Endothelial cell of umbilical vein (primary cell): ENCODE results near the gene CC2D2A. TPM values are rescaled to one million over a fixed set of nuclear protein-coding genes. Genes with fewer than 3 reads are reported as not detected.

Experiments used
- BruUV-seq: library from RNA; stranded (reverse); fragments of 400-500 nt; replicated peaks from 2 replicates; lab custom pipeline; 2021; lab: Mats Ljungman, UMichigan
- CTCF ChIA-PET: fragments of 300-600, 350-600 bp; sonication (Branson Sonifier 250); formaldehyde crosslinking; loops from one replicate; lab custom pipeline; 2021; ENCODE audit warnings: antibody characterized with exemption, inconsistent platforms; lab: Charles Lee
- POLR2A ChIA-PET: fragments of 300-600, 350-600 bp; sonication (Branson Sonifier 250); formaldehyde crosslinking; loops from one replicate; lab custom pipeline; 2021; ENCODE audit warnings: antibody characterized with exemption, inconsistent platforms; lab: Charles Lee
- DNase-seq: peaks from one replicate; pipeline ENCODE4 v3.0.0-alpha.2; 2011; ENCODE audit warnings: low read depth, low spot score
- FAIRE-seq: peaks from 2 replicates; lab custom pipeline; 2011; peaks lifted over from hg19 to GRCh38; lab: Jason Lieb, UNC
- H2AFZ ChIP-seq: 2 replicates; pipeline ENCODE4 v1.6.0; 2012; ENCODE audit warnings: low read depth, low read length, control low read depth, inconsistent platforms
- H3K27ac ChIP-seq: 2 replicates; pipeline ENCODE4 v1.5.1; 2011; ENCODE audit warnings: low read depth, mild to moderate bottlenecking, control low read depth, low read length, moderate library complexity; ENCODE audit not compliant: insufficient read depth
- H3K27me3 ChIP-seq, 2 experiments: 2 replicates each; pipeline versions ENCODE4 v1.6.0 to v1.6.1; 2011; ENCODE audit warnings: low read length in 2 of 2, mixed read lengths in 1 of 2; ENCODE audit not compliant: control insufficient read depth in 2 of 2, insufficient read depth in 2 of 2
- H3K36me3 ChIP-seq, 2 experiments: 2 replicates in 1 of 2; 3 replicates in 1 of 2; pipeline ENCODE4 v1.5.1; 2011; ENCODE audit warnings: low read length in 2 of 2, mild to moderate bottlenecking in 1 of 2, moderate library complexity in 1 of 2; ENCODE audit not compliant: control insufficient read depth in 2 of 2, insufficient read depth in 2 of 2; ENCODE audit errors: extremely low read depth in 1 of 2
- H3K4me1 ChIP-seq: 3 replicates; pipeline ENCODE4 v1.5.1; 2011; ENCODE audit warnings: mild to moderate bottlenecking, low read length; ENCODE audit not compliant: control insufficient read depth, insufficient read depth; ENCODE audit errors: extremely low read depth
- H3K4me2 ChIP-seq: 2 replicates; pipeline ENCODE4 v1.6.1; 2011; ENCODE audit warnings: low read length, control low read depth, mixed read lengths; ENCODE audit not compliant: insufficient read depth
- H3K4me3 ChIP-seq, 3 experiments: fragments of 200-600 bp in 1 of 3; sonication (generic), shearing (Covaris generic) in 1 of 3; replicated peaks in 1 of 3; 2 replicates each; pipeline ENCODE4 v1.5.1; 2011 to 2016; ENCODE audit warnings: control low read depth in 3 of 3, low read length in 3 of 3, mild to moderate bottlenecking in 2 of 3, inconsistent platforms in 1 of 3, low read depth in 1 of 3, moderate library complexity in 1 of 3; ENCODE audit not compliant: insufficient read depth in 1 of 3
- H3K79me2 ChIP-seq: 2 replicates; pipeline ENCODE4 v1.6.0; 2012; ENCODE audit warnings: low read length, inconsistent platforms; ENCODE audit not compliant: control insufficient read depth, insufficient read depth
- H3K9ac ChIP-seq: replicated peaks from 2 replicates; pipeline ENCODE3; 2011; ENCODE audit warnings: low read length, control low read depth; ENCODE audit not compliant: insufficient read depth; ENCODE audit errors: extremely low read depth
- H3K9me1 ChIP-seq: replicated peaks from 3 replicates; pipeline ENCODE4 v1.6.0; 2011; ENCODE audit warnings: mild to moderate bottlenecking, low read length; ENCODE audit not compliant: control insufficient read depth, insufficient read depth; ENCODE audit errors: extremely low read depth
- H3K9me3 ChIP-seq: replicated peaks from 2 replicates; pipeline ENCODE4 v1.5.1; 2012; ENCODE audit warnings: low read length, inconsistent platforms; ENCODE audit not compliant: control insufficient read depth, insufficient read depth
- H4K20me1 ChIP-seq: replicated peaks from 2 replicates; pipeline ENCODE3; 2011; ENCODE audit warnings: mild to moderate bottlenecking, low read length; ENCODE audit not compliant: control insufficient read depth, insufficient read depth; ENCODE audit errors: extremely low read depth
- EZH2 ChIP-seq: IDR thresholded peaks from 2 replicates; pipeline ENCODE4 v1.6.1; 2012; ENCODE audit warnings: borderline replicate concordance, low read depth, mild to moderate bottlenecking, moderate library complexity, low read length, inconsistent platforms; ENCODE audit not compliant: severe bottlenecking
- FOS ChIP-seq: IDR thresholded peaks from 2 replicates; pipeline ENCODE4 v1.6.1; 2011; ENCODE audit warnings: mild to moderate bottlenecking, low read length, moderate library complexity, borderline replicate concordance; ENCODE audit not compliant: insufficient read depth
- GATA2 ChIP-seq: IDR thresholded peaks from 2 replicates; pipeline ENCODE4 v1.7.0; 2011; ENCODE audit warnings: low read depth, mild to moderate bottlenecking, moderate library complexity, mixed read lengths, low read length; ENCODE audit not compliant: insufficient read length, insufficient read depth
- JUN ChIP-seq: IDR thresholded peaks from 2 replicates; pipeline ENCODE4 v1.6.1; 2011; ENCODE audit warnings: borderline replicate concordance, low read depth; ENCODE audit not compliant: insufficient read length, insufficient read depth
- MYC ChIP-seq: IDR thresholded peaks from one replicate; pipeline ENCODE4 v1.6.1; 2011; ENCODE audit warnings: mild to moderate bottlenecking, low read depth, low read length
- POLR2A ChIP-seq: IDR thresholded peaks from 2 replicates; pipeline ENCODE4 v1.6.1; 2012; ENCODE audit warnings: low read depth, mild to moderate bottlenecking, control low read depth, low read length
- POLR2AphosphoS5 ChIP-seq: IDR thresholded peaks from 2 replicates; pipeline ENCODE4 v1.6.1; 2012; ENCODE audit warnings: low read depth, mild to moderate bottlenecking, control low read depth, low read length, moderate library complexity; ENCODE audit not compliant: insufficient read depth
- dilution Hi-C: fragments of 300-500 bp; cut with MboI; formaldehyde crosslinking; loops from one replicate; pipeline ENCODE4 v1.15.0; 2019; ENCODE audit warnings: low sequenced_read_pairs; ENCODE audit not compliant: extremely low pct_ligation_motif_present
- intact Hi-C: fragments of 100-400 bp; cut with micrococcal nuclease; formaldehyde crosslinking; loops from one replicate; pipeline ENCODE4 v1.10.0; 2022
- polyA plus RNA-seq, 4 experiments: library from polyadenylated mRNA; depleted of rRNA in 3 of 4; stranded (reverse) in 3 of 4; unstranded in 1 of 4; fragments of >200 nt; gene quantifications; 2 replicates each; pipeline versions ENCODE4 v1.2.1 to v1.2.3, GENCODE V29; 2011 to 2012; ENCODE audit warnings: missing spikeins in 1 of 4
- total RNA-seq: library from RNA; stranded (reverse); gene quantifications from 2 replicates; pipeline ENCODE4 v1.2.3, GENCODE V29; 2021
- TF ChIP-seq, protein P1 (sequence below), 2 donors: IDR thresholded peaks; 1 replicate in 1 of 2; 2 replicates in 1 of 2; pipeline ENCODE4 v1.5.1; 2011; ENCODE audit warnings: low read length in 2 of 2, mild to moderate bottlenecking in 2 of 2, moderate library complexity in 2 of 2, control low read depth in 1 of 2, inconsistent platforms in 1 of 2, low read depth in 1 of 2; ENCODE audit not compliant: insufficient read depth in 1 of 2; ENCODE audit errors: extremely low read depth in 1 of 2
- TF ChIP-seq, protein P2 (sequence below): IDR thresholded peaks from 2 replicates; pipeline ENCODE4 v1.6.1; 2011; ENCODE audit not compliant: insufficient read depth, insufficient read length

CC2D2A gene
- total and polyA plus RNA-seq, 2 donors (not counting 3 experiments of a cell fraction or from before 2014, with no cell fraction given): 10.2 to 22.4 TPM

DNA sequence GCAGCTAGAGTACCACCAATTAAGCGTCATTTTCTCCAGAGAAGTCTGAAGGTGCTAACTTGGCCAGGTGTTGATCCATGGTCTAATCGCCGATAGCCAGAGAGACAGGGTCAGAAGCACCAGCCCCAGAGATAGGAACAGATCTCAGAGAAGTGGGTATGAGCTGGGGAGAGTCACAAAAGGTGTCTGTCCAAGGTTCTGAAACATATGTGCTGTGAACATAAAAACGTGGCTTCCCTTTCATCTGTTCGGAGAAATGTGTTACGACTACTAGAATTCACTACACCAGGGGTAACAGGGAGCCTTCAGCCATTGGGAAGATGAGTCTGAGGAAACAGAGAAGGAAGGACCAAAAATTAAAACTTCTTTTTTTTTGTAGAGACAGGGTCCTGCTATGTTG lies 94.2 kb downstream of the CC2D2A start:
- H3K4me3 ChIP-seq: no peak overlapping the region
- no peaks in the 10 kb centered on the region for H3K4me1 ChIP-seq
- POLR2A ChIA-PET: no interaction called here
- no peaks in the 10 kb centered on the region for H3K27me3 ChIP-seq
- peaks cover 0 to 5% of the 10 kb centered on the region in 2 experiments for H3K36me3 ChIP-seq
- BruUV-seq: no TSS peak
- H2AFZ ChIP-seq: no peak overlapping the region
- H3K27ac ChIP-seq: no peak overlapping the region
- TF ChIP-seq EZH2 (no peak), GATA2 (no peak), JUN (no peak), MYC (no peak), FOS (no peak), POLR2A (no peak), POLR2AphosphoS5 (no peak)
- TF ChIP-seq, protein P1, sequence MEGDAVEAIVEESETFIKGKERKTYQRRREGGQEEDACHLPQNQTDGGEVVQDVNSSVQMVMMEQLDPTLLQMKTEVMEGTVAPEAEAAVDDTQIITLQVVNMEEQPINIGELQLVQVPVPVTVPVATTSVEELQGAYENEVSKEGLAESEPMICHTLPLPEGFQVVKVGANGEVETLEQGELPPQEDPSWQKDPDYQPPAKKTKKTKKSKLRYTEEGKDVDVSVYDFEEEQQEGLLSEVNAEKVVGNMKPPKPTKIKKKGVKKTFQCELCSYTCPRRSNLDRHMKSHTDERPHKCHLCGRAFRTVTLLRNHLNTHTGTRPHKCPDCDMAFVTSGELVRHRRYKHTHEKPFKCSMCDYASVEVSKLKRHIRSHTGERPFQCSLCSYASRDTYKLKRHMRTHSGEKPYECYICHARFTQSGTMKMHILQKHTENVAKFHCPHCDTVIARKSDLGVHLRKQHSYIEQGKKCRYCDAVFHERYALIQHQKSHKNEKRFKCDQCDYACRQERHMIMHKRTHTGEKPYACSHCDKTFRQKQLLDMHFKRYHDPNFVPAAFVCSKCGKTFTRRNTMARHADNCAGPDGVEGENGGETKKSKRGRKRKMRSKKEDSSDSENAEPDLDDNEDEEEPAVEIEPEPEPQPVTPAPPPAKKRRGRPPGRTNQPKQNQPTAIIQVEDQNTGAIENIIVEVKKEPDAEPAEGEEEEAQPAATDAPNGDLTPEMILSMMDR (IDR thresholded peaks at IDR 0.05; ENCODE audit: extremely low read depth in 1 of 2, insufficient read depth in 1 of 2, low read depth in 1 of 2, low read length in 2 of 2): no peak
- TF ChIP-seq, protein P2, sequence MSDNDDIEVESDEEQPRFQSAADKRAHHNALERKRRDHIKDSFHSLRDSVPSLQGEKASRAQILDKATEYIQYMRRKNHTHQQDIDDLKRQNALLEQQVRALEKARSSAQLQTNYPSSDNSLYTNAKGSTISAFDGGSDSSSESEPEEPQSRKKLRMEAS: no peak
- intact Hi-C loops: loop anchor here (10.0 kb wide), 1 partner anchor 581 kb away; no protein-coding TSS in a partner anchor
- H3K9ac ChIP-seq: no peak overlapping the region
- dilution Hi-C loops: no loop called here
- H3K79me2 ChIP-seq: no peaks in the 10 kb centered on the region
- no peak overlapping the region for H3K4me2 ChIP-seq
- no peaks in the 10 kb centered on the region for H3K9me3 ChIP-seq
- H4K20me1 ChIP-seq: no peaks in the 10 kb centered on the region
- DNase-seq (no peak), FAIRE-seq (peak; percentile 42)
- CTCF ChIA-PET: no interaction called here
- H3K9me1 ChIP-seq: no peaks in the 10 kb centered on the region
